GM23338 (cell line): ENCODE measurements around the gene FCHSD2.

Experiments
- CREB1 ChIP-seq: fragments of 250-450 bp; sonication (Bioruptor Pico); IDR thresholded peaks from 2 replicates; pipeline ENCODE4 v1.5.0; 2020; ENCODE audit warnings: low read depth, mild to moderate bottlenecking, moderate library complexity
- CTCF ChIP-seq, 2 experiments: fragments of 200-600 bp in 1 of 2; sonication (generic) in 1 of 2; conservative IDR thresholded peaks; 2 replicates each; pipeline versions ENCODE4 v1.5.1 to v1.6.1; 2016 to 2017; ENCODE audit warnings: antibody characterized with exemption in 2 of 2, low read depth in 2 of 2, mild to moderate bottlenecking in 2 of 2, moderate library complexity in 1 of 2
- ETS1 ChIP-seq: IDR thresholded peaks from 2 replicates; pipeline ENCODE4 v1.6.1; 2016; ENCODE audit warnings: antibody characterized with exemption
- EZH2 ChIP-seq: fragments of 200-600 bp; sonication (generic); IDR thresholded peaks from one replicate; pipeline ENCODE4 v1.8.0; 2017; ENCODE audit warnings: antibody characterized with exemption, mild to moderate bottlenecking, low read depth; ENCODE audit not compliant: unreplicated experiment
- EZH2phosphoT487 ChIP-seq: fragments of 200-600 bp; sonication (generic); IDR thresholded peaks from one replicate; pipeline ENCODE4 v1.8.1; 2018; ENCODE audit warnings: antibody characterized with exemption; ENCODE audit not compliant: unreplicated experiment
- JUNB ChIP-seq: IDR thresholded peaks from one replicate; pipeline ENCODE4 v1.6.1; 2016; ENCODE audit warnings: antibody characterized with exemption; ENCODE audit not compliant: unreplicated experiment
- NANOG ChIP-seq: IDR thresholded peaks from 2 replicates; pipeline ENCODE4 v1.6.1; 2016; ENCODE audit warnings: antibody characterized with exemption, borderline replicate concordance
- POLR2AphosphoS5 ChIP-seq: IDR thresholded peaks from 2 replicates; pipeline ENCODE4 v1.6.1; 2016; ENCODE audit warnings: antibody characterized with exemption, low read depth
- STAT1 ChIP-seq: IDR thresholded peaks from one replicate; pipeline ENCODE4 v1.6.1; 2016; ENCODE audit warnings: antibody characterized with exemption; ENCODE audit not compliant: unreplicated experiment
- ZNF114 ChIP-seq: fragments of 250-450 bp; sonication (Bioruptor Pico); IDR thresholded peaks from 2 replicates; pipeline ENCODE4 v1.5.0; 2020; ENCODE audit warnings: mild to moderate bottlenecking, moderate library complexity
- ZNF331 ChIP-seq: fragments of 250-450 bp; sonication (Bioruptor Pico); IDR thresholded peaks from 2 replicates; pipeline ENCODE4 v1.5.0; 2020; ENCODE audit warnings: low read depth, mild to moderate bottlenecking, moderate library complexity
- ZNF462 ChIP-seq: fragments of 250-450 bp; sonication (Bioruptor Pico); IDR thresholded peaks from 2 replicates; pipeline ENCODE4 v1.5.0; 2020; ENCODE audit warnings: mild to moderate bottlenecking, moderate library complexity
- TF ChIP-seq, protein P1 (sequence below): IDR thresholded peaks from one replicate; pipeline ENCODE4 v1.6.1; 2018; ENCODE audit warnings: antibody characterized with exemption; ENCODE audit not compliant: unreplicated experiment

DNA sequence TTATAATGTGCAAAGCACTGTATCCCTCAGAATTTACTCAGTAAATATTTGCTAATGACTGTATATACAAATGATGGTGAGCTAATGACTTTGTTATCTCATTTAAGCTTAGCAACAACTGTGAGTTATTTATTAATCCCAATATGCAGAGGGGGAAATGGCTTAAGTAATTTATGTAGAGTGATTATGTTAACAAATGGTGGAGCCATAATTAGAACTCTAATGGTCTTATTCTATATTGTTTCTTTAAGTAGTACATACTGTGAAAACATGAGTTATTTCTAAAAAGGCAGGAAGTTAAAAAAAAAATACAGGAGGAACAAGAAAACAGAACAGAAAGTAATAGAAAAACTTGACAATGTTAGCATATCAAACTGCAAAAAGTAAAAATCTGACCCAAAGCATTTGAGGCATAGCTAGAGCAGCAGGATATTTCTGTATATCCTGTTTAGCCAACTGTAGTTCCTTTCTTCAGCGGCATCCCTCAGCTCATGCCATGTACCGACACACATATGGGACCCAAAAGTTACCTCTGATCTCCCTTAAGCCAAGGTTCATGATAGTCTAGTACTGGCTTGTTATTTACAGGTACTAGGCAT lies 94.2 kb downstream of the FCHSD2 start:
- no peak for TF ChIP-seq EZH2
- TF ChIP-seq CTCF (conservative IDR thresholded peaks at IDR 0.05; ENCODE audit: low read depth in 2 of 2), result no peak
- TF ChIP-seq EZH2phosphoT487, result no peak
- TF ChIP-seq, protein P1, sequence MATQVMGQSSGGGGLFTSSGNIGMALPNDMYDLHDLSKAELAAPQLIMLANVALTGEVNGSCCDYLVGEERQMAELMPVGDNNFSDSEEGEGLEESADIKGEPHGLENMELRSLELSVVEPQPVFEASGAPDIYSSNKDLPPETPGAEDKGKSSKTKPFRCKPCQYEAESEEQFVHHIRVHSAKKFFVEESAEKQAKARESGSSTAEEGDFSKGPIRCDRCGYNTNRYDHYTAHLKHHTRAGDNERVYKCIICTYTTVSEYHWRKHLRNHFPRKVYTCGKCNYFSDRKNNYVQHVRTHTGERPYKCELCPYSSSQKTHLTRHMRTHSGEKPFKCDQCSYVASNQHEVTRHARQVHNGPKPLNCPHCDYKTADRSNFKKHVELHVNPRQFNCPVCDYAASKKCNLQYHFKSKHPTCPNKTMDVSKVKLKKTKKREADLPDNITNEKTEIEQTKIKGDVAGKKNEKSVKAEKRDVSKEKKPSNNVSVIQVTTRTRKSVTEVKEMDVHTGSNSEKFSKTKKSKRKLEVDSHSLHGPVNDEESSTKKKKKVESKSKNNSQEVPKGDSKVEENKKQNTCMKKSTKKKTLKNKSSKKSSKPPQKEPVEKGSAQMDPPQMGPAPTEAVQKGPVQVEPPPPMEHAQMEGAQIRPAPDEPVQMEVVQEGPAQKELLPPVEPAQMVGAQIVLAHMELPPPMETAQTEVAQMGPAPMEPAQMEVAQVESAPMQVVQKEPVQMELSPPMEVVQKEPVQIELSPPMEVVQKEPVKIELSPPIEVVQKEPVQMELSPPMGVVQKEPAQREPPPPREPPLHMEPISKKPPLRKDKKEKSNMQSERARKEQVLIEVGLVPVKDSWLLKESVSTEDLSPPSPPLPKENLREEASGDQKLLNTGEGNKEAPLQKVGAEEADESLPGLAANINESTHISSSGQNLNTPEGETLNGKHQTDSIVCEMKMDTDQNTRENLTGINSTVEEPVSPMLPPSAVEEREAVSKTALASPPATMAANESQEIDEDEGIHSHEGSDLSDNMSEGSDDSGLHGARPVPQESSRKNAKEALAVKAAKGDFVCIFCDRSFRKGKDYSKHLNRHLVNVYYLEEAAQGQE, result no peak
- no peak for TF ChIP-seq POLR2AphosphoS5
- TF ChIP-seq ZNF331 (CRISPR knock-in tag), result no peak
- no peak for TF ChIP-seq CREB1 (CRISPR knock-in tag)
- TF ChIP-seq ETS1, result no peak
- TF ChIP-seq STAT1, result no peak
- no peak for TF ChIP-seq ZNF462 (CRISPR knock-in tag)
- TF ChIP-seq ZNF114 (CRISPR knock-in tag), result no peak
- TF ChIP-seq JUNB, result no peak
- no peak for TF ChIP-seq NANOG
